Embryonic facial prominence (tissue), 1 donor: ENCODE results near the gene DPP9.
"Not testable (repeated sequence)": the region's sequence is repeated elsewhere in the genome, so short reads cannot be mapped to it uniquely, and the experiment has no call there.

Experiments used
- DNase-seq: peaks from one replicate; pipeline ENCODE4 v3.0.0-alpha.2; 2016; ENCODE audit errors: extremely low spot score

The DPP9 gene

DNA sequence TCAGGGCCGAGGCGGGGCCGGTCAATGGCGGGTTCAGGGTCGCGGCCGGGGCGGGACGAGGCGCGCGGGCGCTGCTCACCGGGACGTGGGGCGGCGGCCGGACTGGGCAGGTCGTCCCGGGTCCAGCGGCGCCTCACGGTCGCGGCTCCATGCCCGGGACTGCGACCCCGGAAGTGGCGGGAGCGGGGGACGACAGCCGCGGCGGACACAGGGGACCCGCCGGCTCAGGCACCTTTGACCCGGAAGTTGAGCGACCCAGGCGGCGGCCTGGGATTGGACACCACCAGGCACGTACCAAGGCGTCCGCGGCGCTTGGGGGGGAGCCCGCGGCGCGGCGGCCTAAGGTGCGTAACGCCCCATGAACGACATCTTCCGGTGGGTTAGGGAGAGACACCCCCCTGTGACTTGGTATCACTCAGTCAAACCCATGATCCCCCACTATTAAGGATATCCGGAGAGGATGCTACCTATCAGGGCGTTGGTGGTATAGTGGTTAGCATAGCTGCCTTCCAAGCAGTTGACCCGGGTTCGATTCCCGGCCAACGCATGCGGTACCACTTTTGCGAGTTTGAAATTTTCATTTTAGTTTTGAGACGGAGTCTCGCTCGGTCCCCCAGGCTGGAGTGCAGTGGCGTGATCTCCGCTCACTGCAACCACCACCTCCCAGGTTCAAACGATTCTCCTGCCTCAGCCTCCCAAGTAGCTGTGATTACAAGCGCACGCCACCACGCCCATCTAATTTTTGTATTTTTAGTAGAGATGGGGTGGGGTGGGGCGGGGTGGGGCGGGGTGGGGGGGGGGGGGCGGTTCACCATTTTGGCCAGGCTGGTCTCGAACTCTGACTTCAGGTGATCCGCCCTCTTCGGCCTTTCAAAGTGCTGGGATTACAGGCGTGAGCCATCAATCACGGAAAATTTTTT, at the start of gene DPP9:
Gene DPP9 (minus strand): TSS at position 248 of the 920 bp plus-strand sequence. CDS start 3,936 bp downstream, outside the sequence.
- peak; percentile 97 for DNase-seq

DNA sequence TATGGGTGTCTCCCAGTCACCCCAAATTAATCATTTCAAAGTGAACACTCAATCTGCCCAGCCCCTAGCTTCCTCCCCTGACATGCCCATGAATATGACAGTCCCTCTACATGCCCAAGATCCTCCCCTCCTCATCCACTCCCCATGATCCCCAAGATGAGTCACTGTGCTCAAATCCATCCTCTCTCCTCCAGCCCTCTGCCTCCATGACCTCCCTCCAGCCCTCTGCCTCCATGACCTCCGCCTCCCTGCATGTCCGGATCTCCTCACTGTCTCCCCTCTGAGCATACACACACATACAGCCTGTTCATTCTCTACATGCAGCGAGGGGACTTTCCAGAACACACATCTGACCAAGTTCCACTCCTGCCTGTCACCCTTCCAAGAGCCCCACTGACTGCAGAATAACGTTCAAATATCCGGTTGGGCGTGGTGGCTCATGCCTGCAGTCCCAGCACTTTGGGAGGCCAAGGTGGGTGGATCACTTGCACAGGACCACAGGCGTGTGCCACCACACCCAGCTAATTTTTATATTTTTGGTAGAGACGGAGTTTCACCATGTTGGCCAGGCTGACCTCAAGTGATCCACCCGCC, 49.5 kb upstream of the DPP9 start:
- DNase-seq: no peak

DNA sequence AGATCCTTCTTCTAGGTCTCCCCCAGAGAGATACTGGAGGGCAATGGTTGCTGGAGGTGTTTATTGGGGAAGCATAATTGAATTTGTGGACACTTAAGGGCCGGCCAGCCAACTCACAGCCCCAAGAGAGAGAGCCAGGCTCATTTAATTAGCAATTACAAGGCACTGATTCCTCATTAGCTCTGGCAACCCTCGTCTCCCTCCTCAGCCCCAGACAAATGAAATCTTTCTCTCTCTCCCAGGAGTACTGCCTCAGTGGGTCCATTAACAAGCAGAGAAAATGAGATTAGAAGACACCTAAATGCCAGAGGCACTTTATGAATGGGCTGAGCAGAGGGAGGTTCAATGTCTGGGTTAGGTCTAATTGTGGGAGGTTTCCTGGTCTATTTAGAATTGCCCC, 48.9 kb upstream of the DPP9 start:
- DNase-seq: no peak

DNA sequence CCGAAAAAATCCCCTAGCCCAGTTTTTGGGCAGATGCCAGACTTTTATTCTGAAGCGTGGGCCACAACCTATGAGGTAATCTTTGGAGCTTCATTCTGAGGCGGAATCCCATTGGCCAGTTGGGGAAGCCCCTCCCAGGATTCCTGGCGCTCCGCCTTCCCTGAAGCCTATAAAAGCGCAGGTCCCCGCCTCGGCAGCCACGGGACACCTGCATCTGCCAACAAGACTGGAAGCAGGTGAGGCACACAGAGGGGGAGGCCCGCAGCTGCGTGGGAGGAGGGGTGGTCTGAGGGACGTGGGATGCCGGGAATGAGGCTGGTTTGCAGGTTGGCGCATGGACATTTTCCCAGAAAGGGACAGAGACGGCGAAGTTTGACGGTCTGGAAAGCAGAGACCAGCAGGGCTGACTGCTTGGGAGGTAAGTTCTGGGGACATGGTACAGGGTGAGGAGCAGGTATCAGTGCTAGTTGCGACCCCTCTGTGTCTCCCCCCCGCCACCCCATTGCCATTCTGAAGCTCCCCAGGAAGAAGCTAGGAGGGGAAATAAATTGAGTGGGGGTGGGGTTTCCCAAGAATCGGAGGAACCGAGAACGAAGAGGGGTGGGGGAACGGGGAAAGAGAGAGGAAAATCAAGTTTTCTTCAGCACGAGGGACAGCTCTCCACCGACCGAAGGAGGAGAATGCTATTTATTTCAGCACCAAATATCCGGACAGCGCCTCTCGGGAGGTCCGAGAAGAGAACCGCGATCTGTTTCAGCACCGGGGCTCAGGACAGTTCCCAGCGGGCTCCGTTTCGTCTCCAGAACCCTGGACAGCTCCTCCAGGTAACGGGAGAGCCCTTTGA, 45.5 kb upstream of the DPP9 start:
- DNase-seq: peak; percentile 85

GRCh38 chr19:4764393-4764660, 40.7 kb upstream of the DPP9 start:
- DNase-seq: no peak

GRCh38 chr19:4763021-4763420, 39.4 kb upstream of the DPP9 start:
- DNase-seq: no peak

- DNase-seq: no peak
Observed at GRCh38 chr19:4760285-4760650, 36.6 kb upstream of the DPP9 start.

- peak; percentile 84 for DNase-seq
Observed at GRCh38 chr19:4759388-4760284, 36.0 kb upstream of the DPP9 start.

DNA sequence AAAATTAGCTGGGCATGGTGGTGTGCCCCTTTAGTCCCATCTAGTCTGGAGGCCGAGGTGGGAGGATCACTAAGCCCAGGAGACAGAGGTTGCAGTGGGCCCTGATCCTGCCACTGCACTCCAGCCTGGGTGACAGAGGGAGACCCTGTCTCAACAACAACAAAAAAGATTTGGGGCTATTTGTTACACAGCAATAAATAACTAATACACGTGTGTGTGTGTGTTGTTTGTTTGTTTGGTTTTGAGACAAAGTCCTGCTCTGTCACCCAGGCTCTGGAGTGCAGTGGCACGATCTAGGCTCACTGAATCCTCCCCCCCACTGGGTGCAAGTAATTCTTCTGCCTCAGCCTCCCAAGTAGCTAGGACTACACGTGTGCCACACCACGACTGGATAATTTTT, 35.0 kb upstream of the DPP9 start:
- DNase-seq: no peak

DNA sequence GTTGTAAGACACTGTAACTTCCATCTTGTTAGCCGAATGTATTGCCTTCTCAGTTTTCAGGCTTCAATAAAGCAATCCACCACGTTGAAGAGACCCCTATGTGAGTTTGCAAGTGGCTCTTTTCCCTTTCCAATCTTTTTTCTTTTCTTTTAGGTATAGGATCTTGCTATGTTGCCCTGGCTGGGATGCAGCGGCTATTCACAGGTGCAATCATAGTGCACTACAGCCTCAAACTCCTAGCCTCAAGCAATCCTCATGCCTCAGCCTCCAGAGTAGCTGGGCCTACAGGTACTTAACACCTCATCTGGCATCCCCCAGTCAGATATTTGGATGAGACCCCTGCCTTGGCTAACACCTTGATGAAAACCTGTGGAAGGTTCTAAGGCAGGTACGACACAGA, 34.4 kb upstream of the DPP9 start:
- no peak for DNase-seq

- no peak for DNase-seq
Observed at GRCh38 chr19:4755459-4755858, 31.8 kb upstream of the DPP9 start.

- DNase-seq: no peak
Observed at GRCh38 chr19:4754248-4754647, 30.6 kb upstream of the DPP9 start.

- no peak for DNase-seq
Observed at GRCh38 chr19:4749870-4750590, 26.4 kb upstream of the DPP9 start.

- no peak for DNase-seq
Observed at GRCh38 chr19:4748589-4748988, 24.9 kb upstream of the DPP9 start.

GRCh38 chr19:4748185-4748584, 24.5 kb upstream of the DPP9 start:
- no peak for DNase-seq

GRCh38 chr19:4745986-4746385, 22.3 kb upstream of the DPP9 start:
- no peak for DNase-seq

DNA sequence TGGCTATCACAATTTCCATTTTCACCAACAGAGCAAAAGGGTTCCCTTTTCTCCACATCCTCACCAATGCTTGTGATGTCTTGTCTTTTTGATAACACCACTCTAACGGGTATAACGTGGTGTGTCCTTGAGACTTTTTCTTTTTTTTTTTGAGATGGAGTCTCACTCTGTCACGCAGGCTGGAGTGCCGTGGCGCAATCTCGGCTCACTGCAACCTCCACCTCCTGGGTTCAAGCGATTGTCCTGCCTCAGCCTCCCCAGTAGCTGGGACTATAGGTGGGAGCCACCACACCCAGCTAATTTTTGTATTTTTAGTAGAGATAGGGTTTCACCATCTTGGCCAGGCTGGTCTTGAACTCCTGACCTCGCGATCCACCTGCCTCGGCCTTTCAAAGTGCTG, 21.5 kb upstream of the DPP9 start:
- not testable (repeated sequence) for DNase-seq

DNA sequence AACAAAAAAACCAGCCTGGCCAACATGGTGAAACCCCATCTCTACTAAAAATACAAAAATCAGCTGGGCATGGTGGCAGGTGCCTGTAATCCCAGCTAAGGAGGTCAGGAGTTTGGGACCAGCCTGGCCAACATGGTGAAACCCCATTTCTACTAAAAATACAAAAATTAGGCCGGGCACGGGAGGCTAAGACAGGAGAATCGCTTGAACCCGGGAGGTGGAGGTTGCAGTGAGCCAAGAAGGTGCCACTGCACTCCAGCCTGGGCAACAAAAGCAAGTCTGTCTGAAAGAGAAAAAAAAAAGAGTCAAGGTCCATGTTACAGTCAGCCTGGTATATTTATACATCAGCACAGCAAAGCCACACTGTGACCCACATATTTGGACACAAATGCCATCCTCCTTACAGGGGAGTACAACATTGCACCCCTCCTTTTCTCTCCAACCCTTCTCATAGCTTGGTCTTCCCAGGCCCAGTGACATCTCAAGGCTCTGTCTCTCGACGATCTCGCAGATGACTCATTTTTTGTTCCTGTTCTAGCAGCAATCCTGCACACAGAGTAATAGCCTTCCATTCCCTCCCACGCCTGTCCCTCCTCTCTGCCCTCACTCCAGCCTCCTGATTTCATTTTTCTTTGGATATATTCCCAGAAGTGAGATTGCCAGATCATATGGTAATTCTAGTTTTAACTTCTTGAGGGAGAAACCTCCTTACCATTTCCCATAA, 21.0 kb upstream of the DPP9 start:
- DNase-seq: no peak

- no peak for DNase-seq
Observed at GRCh38 chr19:4742723-4743646, 19.3 kb upstream of the DPP9 start.
